ENCODE data around the gene ECHDC3. TPM values are rescaled to one million over a fixed set of nuclear protein-coding genes. Genes with fewer than 3 reads are reported as not detected.

ECHDC3 gene
- total RNA-seq, 8 experiments from 2014 or later = 0.59 to 1.9 (median 1.7) TPM; not detected in 2

DNA sequence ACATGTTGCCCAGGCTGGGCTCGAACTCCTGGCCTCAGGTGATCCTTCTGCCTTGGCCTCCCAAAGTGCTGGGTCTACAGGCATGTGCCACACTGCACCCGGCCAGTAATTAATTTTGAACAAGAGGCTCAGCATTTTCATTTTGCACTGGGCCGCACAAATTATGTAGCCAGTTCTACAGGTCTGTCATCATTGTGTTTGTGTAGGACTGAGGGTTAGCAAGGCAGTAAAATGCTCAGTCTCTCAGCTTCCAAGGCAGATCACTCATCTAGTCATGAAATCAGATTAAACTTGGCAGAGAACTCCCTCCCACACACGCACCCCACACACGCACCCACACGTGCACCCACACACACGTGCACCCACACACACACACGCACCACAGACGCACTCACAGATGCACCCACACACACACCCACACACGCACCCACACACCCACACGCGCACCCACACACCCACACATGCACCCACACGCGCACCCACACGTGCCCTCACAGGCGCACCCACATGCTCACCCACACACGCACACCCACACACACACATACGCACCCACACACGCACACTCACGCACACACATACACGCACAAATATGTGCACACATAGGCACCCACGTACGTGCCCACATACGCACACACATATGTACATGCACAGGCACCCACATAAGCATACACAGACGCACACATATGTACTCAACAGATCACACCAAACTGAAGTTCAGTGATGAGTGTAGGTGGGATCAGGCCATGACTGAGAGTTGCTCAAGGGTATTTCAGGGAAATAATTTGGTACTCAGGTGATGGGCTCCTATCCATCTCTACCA is 53.1 kb downstream of the ECHDC3 start:
- Histone ChIP-seq H3K4me1 (replicated peaks in 1 of 2) (peaks cover 3 to 4% of the 10 kb centered on the region in 2 donors), H3K4me3 (no peak overlapping the region), H3K27ac (no peak overlapping the region)
- no peak for ATAC-seq (replicated peaks in 6 of 8)
- 56 to 100% (median 87%) methylated on average over 2 to 8 of the region's 25 CpGs; no CpG with 5 or more reads in 3 of the 10 experiments for WGBS, 10 experiments
- in situ Hi-C loops (cut with MboI; ENCODE audit: low pct_unique_long_range_greater_than_20kb in 2 of 9, low sequenced_read_pairs in 9 of 9, unreplicated experiment in 9 of 9) = loop anchor here in 5 of 9 experiments (10.0 to 25.0 kb wide), 2 partner anchors 189 to 192 kb away; no protein-coding TSS in a partner anchor

DNA sequence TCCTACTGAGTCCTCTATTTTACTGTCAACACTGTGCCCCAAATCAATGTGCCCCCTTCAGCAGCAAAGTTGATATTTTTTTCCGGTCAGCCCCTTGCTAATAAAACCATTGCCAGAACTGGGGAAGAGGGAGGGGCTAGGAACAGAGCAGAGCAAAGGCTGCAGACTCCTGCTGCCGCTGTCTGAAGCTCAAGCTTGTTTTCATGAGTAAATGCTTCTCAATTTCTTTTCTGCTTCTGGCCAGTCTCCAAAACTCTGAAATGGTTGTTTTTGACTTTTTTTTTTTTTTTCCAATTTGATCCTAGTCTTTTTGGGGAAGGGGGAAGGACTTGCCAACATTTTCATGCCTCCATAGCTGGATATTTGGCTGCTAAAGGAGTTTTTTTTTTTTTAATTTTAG is 54.3 kb downstream of the ECHDC3 start:
- Histone ChIP-seq H3K4me1 (replicated peaks in 1 of 2) (peaks cover 3 to 4% of the 10 kb centered on the region in 2 donors), H3K27ac (no peak overlapping the region), H3K4me3 (no peak overlapping the region)
- in situ Hi-C loops (cut with MboI; ENCODE audit: low pct_unique_long_range_greater_than_20kb in 2 of 9, low sequenced_read_pairs in 9 of 9, unreplicated experiment in 9 of 9) = loop anchor here in 5 of 9 experiments (10.0 to 25.0 kb wide), 2 partner anchors 188 to 191 kb away; no protein-coding TSS in a partner anchor
- no peak for ATAC-seq (replicated peaks in 6 of 8)
- 70 to 100% (median 90%) methylated on average over 1 to 2 of the region's 2 CpGs; no CpG with 5 or more reads in 4 of the 10 experiments for WGBS, 10 experiments

DNA sequence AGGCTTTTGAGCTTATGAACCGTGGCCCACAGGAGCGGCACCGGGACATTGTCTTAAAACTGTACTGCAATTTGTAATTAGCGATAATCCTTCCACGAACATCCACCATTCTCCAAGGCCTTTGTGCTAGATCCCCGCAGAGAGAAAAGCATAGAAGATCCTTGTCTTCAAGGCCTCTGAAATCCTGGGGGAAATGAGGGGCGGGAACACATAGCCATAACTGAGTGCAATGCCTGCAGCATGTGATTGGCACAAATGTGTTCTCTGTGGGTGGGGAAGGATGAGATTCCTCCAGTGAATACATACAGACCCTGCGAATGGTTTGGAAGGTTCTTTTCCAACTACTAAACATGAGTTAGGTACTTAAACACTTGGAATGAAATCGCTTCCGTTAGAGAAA is 55.1 kb downstream of the ECHDC3 start:
- H3K4me3 ChIP-seq = no peak overlapping the region
- H3K27ac ChIP-seq = no peak overlapping the region
- 60 to 100% (median 91%) methylated on average over 1 to 10 of the region's 10 CpGs for WGBS, 10 experiments
- in situ Hi-C loops (cut with MboI; ENCODE audit: low pct_unique_long_range_greater_than_20kb in 2 of 9, low sequenced_read_pairs in 9 of 9, unreplicated experiment in 9 of 9) = loop anchor here in 5 of 9 experiments (10.0 to 25.0 kb wide), 2 partner anchors 188 to 190 kb away; no protein-coding TSS in a partner anchor
- ATAC-seq (replicated peaks in 6 of 8) = no peak
- H3K4me1 ChIP-seq (replicated peaks in 1 of 2) = peaks cover 3 to 4% of the 10 kb centered on the region in 2 donors

DNA sequence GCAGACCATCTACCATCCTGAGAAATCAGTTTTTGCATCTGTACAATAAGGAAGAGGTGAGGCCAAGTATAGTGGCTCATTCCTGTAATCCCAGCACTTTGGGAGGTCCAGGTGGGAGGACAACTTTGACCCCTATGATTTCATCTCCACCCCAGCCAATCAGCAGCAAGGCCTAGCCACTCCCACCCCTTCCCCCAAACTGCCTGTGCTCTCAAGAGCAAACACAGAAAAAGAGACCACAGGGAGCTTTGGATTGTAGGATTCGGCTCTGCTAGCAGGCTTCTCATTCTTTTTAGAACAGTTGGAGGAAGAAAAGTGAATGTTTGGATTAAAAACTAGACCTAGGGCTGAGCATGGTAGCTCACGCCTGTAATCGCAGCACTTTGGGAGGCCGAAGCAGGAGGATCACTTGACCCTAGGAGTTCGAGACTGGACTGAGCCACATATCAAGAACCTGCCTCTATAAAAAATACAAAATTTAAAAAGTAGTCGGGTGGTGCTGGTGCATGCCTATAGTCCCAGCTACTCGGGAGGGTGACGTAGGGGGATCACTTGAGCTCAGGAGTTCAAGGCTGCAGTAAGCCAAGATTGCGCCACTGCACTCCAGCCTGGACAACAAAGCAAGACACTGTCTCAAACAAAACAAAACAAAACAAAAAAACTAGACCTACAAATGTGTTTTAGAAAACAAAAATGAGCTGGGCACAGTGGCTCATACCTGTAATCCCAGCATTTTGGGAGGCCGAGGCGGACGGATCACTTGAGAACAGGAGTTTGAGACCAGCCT is 55.9 kb downstream of the ECHDC3 start:
- no peak for ATAC-seq (replicated peaks in 6 of 8)
- H3K4me3 ChIP-seq = no peak overlapping the region
- in situ Hi-C loops (cut with MboI; ENCODE audit: low pct_unique_long_range_greater_than_20kb in 2 of 9, low sequenced_read_pairs in 9 of 9, unreplicated experiment in 9 of 9) = loop anchor here in 5 of 9 experiments (10.0 to 25.0 kb wide), 2 partner anchors 187 to 189 kb away; no protein-coding TSS in a partner anchor
- no peak overlapping the region for H3K27ac ChIP-seq
- H3K4me1 ChIP-seq (replicated peaks in 1 of 2) = peaks cover 3 to 4% of the 10 kb centered on the region in 2 donors
- WGBS, 10 experiments = 67 to 100% (median 94%) methylated on average over 1 to 12 of the region's 12 CpGs

GRCh38 chr10:11798845-11799735 is 56.9 kb downstream of the ECHDC3 start:
- in situ Hi-C loops (cut with MboI; ENCODE audit: low pct_unique_long_range_greater_than_20kb in 2 of 9, low sequenced_read_pairs in 9 of 9, unreplicated experiment in 9 of 9) = loop anchor here in 5 of 9 experiments (10.0 to 25.0 kb wide), 2 partner anchors 186 to 188 kb away; no protein-coding TSS in a partner anchor
- 57 to 100% (median 74%) methylated on average over 1 to 13 of the region's 18 CpGs; no CpG with 5 or more reads in 1 of the 10 experiments for WGBS, 10 experiments
- no peaks in the 10 kb centered on the region for H3K4me1 ChIP-seq (replicated peaks in 1 of 2)
- peak in 2 of 8 experiments; percentile 25 to 66 for ATAC-seq (replicated peaks in 6 of 8)
- H3K4me3 ChIP-seq = no peak overlapping the region
- no peak overlapping the region for H3K27ac ChIP-seq

- H3K4me1 ChIP-seq (replicated peaks in 1 of 2) = no peaks in the 10 kb centered on the region
- H3K4me3 ChIP-seq = no peak overlapping the region
- H3K27ac ChIP-seq = no peak overlapping the region
- 56 to 96% (median 80%) methylated on average over 1 to 6 of the region's 9 CpGs; no CpG with 5 or more reads in 3 of the 10 experiments for WGBS, 10 experiments
- no peak for ATAC-seq (replicated peaks in 6 of 8)
- in situ Hi-C loops (cut with MboI; ENCODE audit: low pct_unique_long_range_greater_than_20kb in 2 of 9, low sequenced_read_pairs in 9 of 9, unreplicated experiment in 9 of 9) = loop anchor here in 5 of 9 experiments (10.0 to 25.0 kb wide), 2 partner anchors 185 to 188 kb away; no protein-coding TSS in a partner anchor
Measured at GRCh38 chr10:11799736-11800080, 57.5 kb downstream of the ECHDC3 start.

GRCh38 chr10:11804336-11804735 is 62.2 kb downstream of the ECHDC3 start:
- WGBS, 10 experiments = 73 to 100% (median 80%) methylated on average over 1 to 16 of the region's 16 CpGs; no CpG with 5 or more reads in 5 of the 10 experiments

DNA sequence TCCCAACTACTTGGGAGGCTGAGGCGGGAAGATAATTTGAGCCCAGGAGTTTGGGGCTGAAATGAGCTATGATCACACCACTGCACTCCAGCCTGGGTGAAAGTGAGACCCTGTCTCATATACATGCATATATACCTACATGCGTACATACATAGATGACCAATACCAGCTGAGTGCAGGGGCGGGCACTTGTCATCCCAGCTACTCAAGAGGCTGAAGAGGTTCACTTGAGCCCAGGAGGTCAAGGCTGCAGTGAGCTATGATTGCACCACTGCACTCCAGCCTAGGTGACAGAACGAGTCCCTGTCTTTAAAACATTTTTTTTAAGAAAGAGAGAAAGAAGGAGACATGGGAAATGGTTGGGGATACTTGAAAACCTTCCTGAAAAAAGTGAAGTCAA is 63.6 kb downstream of the ECHDC3 start:
- Histone ChIP-seq H3K27ac (no peak overlapping the region), H3K4me3 (no peak overlapping the region), H3K4me1 (replicated peaks in 1 of 2) (peaks cover 8 to 9% of the 10 kb centered on the region in 2 donors)
- no peak for ATAC-seq (replicated peaks in 6 of 8)
- 10 to 100% (median 71%) methylated on average over 1 to 3 of the region's 4 CpGs; no CpG with 5 or more reads in 2 of the 10 experiments for WGBS, 10 experiments
- in situ Hi-C loops (cut with MboI; ENCODE audit: low pct_unique_long_range_greater_than_20kb in 2 of 9, low sequenced_read_pairs in 9 of 9, unreplicated experiment in 9 of 9) = no loop called here

More at GRCh38 chr10:11804336-11804735, 62.2 kb downstream of the ECHDC3 start:
- Histone ChIP-seq H3K27ac (no peak overlapping the region), H3K4me3 (no peak overlapping the region), H3K4me1 (replicated peaks in 1 of 2) (no peaks in the 10 kb centered on the region)
- in situ Hi-C loops (cut with MboI; ENCODE audit: low pct_unique_long_range_greater_than_20kb in 2 of 9, low sequenced_read_pairs in 9 of 9, unreplicated experiment in 9 of 9) = no loop called here
- ATAC-seq (replicated peaks in 6 of 8) = no peak

DNA sequence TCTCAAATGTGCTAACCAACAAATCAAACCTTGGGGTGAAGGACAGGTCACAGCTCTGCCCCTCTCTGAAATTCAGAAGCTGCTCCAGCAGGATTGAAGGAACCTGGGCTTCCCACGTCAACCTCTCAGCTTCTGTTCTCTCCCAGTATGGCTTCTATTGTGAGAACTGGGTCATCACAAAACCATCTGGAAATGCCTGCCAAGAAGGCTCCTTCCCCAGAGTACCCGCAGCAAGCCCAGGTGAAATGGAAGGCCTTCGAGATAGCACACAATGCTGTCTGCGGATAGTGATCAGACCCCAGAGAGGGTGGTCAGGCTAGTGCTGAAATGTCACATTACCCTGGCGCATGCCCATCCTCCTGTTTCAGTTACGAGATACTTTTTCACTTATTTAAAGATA is 64.5 kb downstream of the ECHDC3 start:
- in situ Hi-C loops (cut with MboI; ENCODE audit: low pct_unique_long_range_greater_than_20kb in 2 of 9, low sequenced_read_pairs in 9 of 9, unreplicated experiment in 9 of 9) = no loop called here
- H3K27ac ChIP-seq = no peak overlapping the region
- WGBS, 10 experiments = 0 to 100% (median 75%) methylated on average over 1 to 6 of the region's 6 CpGs; no CpG with 5 or more reads in 4 of the 10 experiments
- peaks cover 11 to 14% of the 10 kb centered on the region in 2 donors for H3K4me1 ChIP-seq (replicated peaks in 1 of 2)
- no peak overlapping the region for H3K4me3 ChIP-seq
- ATAC-seq (replicated peaks in 6 of 8) = no peak

DNA sequence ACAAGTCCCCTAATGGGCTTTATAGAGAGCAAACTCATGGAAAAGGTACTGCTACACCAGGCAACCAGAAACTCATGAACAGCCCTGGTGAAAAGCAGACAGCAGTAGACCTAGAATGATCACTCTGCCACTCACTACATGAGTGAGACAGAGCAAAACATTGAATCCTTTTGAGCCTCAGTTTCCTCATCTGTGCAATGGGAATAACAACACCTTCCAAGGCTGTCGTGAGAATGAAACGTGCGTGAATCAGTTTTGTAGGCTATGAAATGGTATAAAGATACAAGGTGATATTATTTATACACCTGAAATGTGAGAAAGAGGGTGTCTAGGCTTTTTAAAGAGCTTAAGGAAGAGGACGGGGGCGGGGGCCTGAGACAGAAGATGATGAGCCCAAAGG is 66.6 kb downstream of the ECHDC3 start:
- in situ Hi-C loops (cut with MboI; ENCODE audit: low pct_unique_long_range_greater_than_20kb in 2 of 9, low sequenced_read_pairs in 9 of 9, unreplicated experiment in 9 of 9) = no loop called here
- no peak for ATAC-seq (replicated peaks in 6 of 8)
- WGBS, 10 experiments = 39 to 100% (median 78%) methylated on average over 2 to 5 of the region's 5 CpGs; no CpG with 5 or more reads in 2 of the 10 experiments
- H3K4me1 ChIP-seq (replicated peaks in 1 of 2) = peaks cover 11 to 14% of the 10 kb centered on the region in 2 donors
- H3K4me3 ChIP-seq = no peak overlapping the region
- H3K27ac ChIP-seq = no peak overlapping the region

GRCh38 chr10:11810313-11810766 is 68.2 kb downstream of the ECHDC3 start:
- in situ Hi-C loops (cut with MboI; ENCODE audit: low pct_unique_long_range_greater_than_20kb in 2 of 9, low sequenced_read_pairs in 9 of 9, unreplicated experiment in 9 of 9) = no loop called here
- WGBS, 10 experiments = 29 to 83% (median 35%) methylated on average over 1 to 9 of the region's 13 CpGs; no CpG with 5 or more reads in 3 of the 10 experiments
- ATAC-seq (replicated peaks in 6 of 8) = peak; percentile 84 to 94 (median 90)
- Histone ChIP-seq H3K4me1 (replicated peaks in 1 of 2) (peaks cover 11 to 14% of the 10 kb centered on the region in 2 donors), H3K4me3 (no peak overlapping the region), H3K27ac (peak overlapping the region in 1 of 2 donors; percentile 56)

DNA sequence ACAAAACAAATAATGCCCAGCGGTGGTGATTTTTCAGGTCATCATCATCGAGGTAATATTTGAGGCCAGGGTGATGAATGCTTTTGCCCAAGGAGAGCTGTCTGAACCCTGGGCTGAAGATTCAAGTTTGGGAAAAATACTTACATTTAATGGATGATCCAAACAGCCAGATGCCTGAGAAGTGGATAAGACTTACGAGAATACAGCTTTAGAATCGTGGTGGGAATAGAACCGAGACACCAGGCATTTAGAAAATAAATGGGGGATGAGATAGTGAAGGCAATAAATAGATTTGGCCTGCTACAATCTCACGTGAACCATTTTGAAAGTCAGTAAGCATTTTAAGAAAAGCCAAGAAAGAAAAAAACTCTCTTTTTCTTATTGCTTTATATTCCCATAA is 68.8 kb downstream of the ECHDC3 start:
- peak in 1 of 8 experiments; percentile 8 for ATAC-seq (replicated peaks in 6 of 8)
- WGBS, 10 experiments = 56 to 90% (median 73%) methylated on average over 2 to 6 of the region's 6 CpGs

More for the DNA sequence above, 68.8 kb downstream of the ECHDC3 start:
- Histone ChIP-seq H3K27ac (peak overlapping the region in 1 of 2 donors; percentile 56), H3K4me1 (replicated peaks in 1 of 2) (peaks cover 11 to 14% of the 10 kb centered on the region in 2 donors), H3K4me3 (no peak overlapping the region)
- in situ Hi-C loops (cut with MboI; ENCODE audit: low pct_unique_long_range_greater_than_20kb in 2 of 9, low sequenced_read_pairs in 9 of 9, unreplicated experiment in 9 of 9) = no loop called here
